ENCODE data around the gene SLC52A1. TPM values are rescaled to one million over a fixed set of nuclear protein-coding genes. Genes with fewer than 3 reads are reported as not detected.

The SLC52A1 gene
- total and polyA plus RNA-seq, 10 of the 15 experiments (the other 5 are each of a cell fraction or from before 2014, with no cell fraction given) = 0.04 to 0.11 TPM; not detected in 8

GRCh38 chr17:5034063-5034462 lies 1.2 kb downstream of the SLC52A1 start:
- no peaks in the 10 kb centered on the region for H3K36me3 ChIP-seq (ENCODE audit: control insufficient read depth in 2 of 2, insufficient read depth in 2 of 2, low read length in 1 of 2)
- ChIA-PET SMC1A (ENCODE audit: uncharacterized antibody, unreplicated experiment) (interaction anchor here (1.0 kb wide), 1 partner anchor 16 kb away, joined by 3 read pairs; no protein-coding TSS in a partner anchor), POLR2A (interaction anchor here (0.5 kb wide), 1 partner anchor 23 kb away, joined by 3 read pairs; no protein-coding TSS in a partner anchor), RAD21 (ENCODE audit: unreplicated experiment) (interaction anchor here (1.3 kb wide), 1 partner anchor 28 kb away, joined by 6 read pairs; no protein-coding TSS in a partner anchor), CTCF (interaction anchor here (1.0 to 4.0 kb wide), 3 partner anchors 29 to 53 kb away, joined by 3 to 16 read pairs (median 4); no protein-coding TSS in a partner anchor)
- no peaks in the 10 kb centered on the region for H3K27me3 ChIP-seq (replicated peaks in 1 of 2; ENCODE audit: control insufficient read depth in 2 of 2, insufficient read depth in 2 of 2, low read length in 1 of 2)
- BruUV-seq (replicated peaks) = no TSS peak
- WGBS (ENCODE audit: insufficient coverage, insufficient replicate concordance, low lambda C conversion rate, missing lambda C conversion rate) = 75% methylated on average over 5 of the region's 5 CpGs
- H3K9me3 ChIP-seq (replicated peaks; ENCODE audit: control insufficient read depth, insufficient read depth, low read length) = no peaks in the 10 kb centered on the region
- TF ChIP-seq BRCA1 (IDR thresholded peaks at IDR 0.05; ENCODE audit: low read depth, low read length) = no peak
- no peak for TF ChIP-seq RFX5 (IDR thresholded peaks at IDR 0.05; ENCODE audit: low read depth, low read length)
- TF ChIP-seq HDAC6 (IDR thresholded peaks at IDR 0.05; ENCODE audit: unreplicated experiment) = no peak
- no peak for TF ChIP-seq HDGF (IDR thresholded peaks at IDR 0.05)
- TF ChIP-seq USF1 (IDR thresholded peaks at IDR 0.05; ENCODE audit: borderline replicate concordance, extremely low read length, insufficient read depth, low read depth, low read length) = no peak
- TF ChIP-seq CTCF (IDR thresholded peaks at IDR 0.05 in 2 of 3, conservative IDR thresholded peaks at IDR 0.05 in 1 of 3; ENCODE audit: control insufficient read depth in 2 of 3, extremely low read depth in 1 of 3, insufficient read depth in 1 of 3, low read depth in 3 of 3, low read length in 3 of 3) = no peak
- no peak overlapping the region for H3K4me3 ChIP-seq
- H3K4me1 ChIP-seq (ENCODE audit: control insufficient read depth, insufficient read depth, low read length) = peaks cover 14% of the 10 kb centered on the region
- DNase-seq (ENCODE audit: low read depth, low spot score) (no peak), ATAC-seq (no peak), FAIRE-seq (no peak)
- intact Hi-C loops (cut with micrococcal nuclease; ENCODE audit: unreplicated experiment) = loop anchor here (5.0 kb wide), 1 partner anchor 37 kb away; the partner anchor contains the start of genes INCA1 and KIF1C
- no peaks in the 10 kb centered on the region for H3K79me2 ChIP-seq (ENCODE audit: control insufficient read depth, insufficient read depth, low read length)
- no peak overlapping the region for H3K27ac ChIP-seq (ENCODE audit: control insufficient read depth, insufficient read depth)
- no peaks in the 10 kb centered on the region for H4K20me1 ChIP-seq (ENCODE audit: control insufficient read depth, insufficient read depth)
- H3K4me2 ChIP-seq (ENCODE audit: control insufficient read depth, insufficient read depth) = no peak overlapping the region
- no peak overlapping the region for H3K9ac ChIP-seq (ENCODE audit: control insufficient read depth, insufficient read depth, low read length)
- H2AFZ ChIP-seq (ENCODE audit: control insufficient read depth, low read depth, low read length) = no peak overlapping the region
- in situ Hi-C loops (cut with MboI) = no loop called here
